Karpas-422 (cell line): ENCODE results near the gene PTH2R. TPM values are rescaled to one million over a fixed set of nuclear protein-coding genes. Genes with fewer than 3 reads are reported as not detected.
"Not testable (repeated sequence)": the region's sequence is repeated elsewhere in the genome, so short reads cannot be mapped to it uniquely, and the experiment has no call there.

Experiments
- DNase-seq: peaks from one replicate; pipeline ENCODE4 v3.0.0-alpha.2; 2015
- H2AFZ ChIP-seq: fragments of 200-600 bp; sonication (generic); 2 replicates; pipeline ENCODE4 v1.6.1; 2014; ENCODE audit warnings: antibody characterized with exemption, low read length, mixed read lengths
- H3K27ac ChIP-seq: fragments of 200-600 bp; sonication (generic); 2 replicates; pipeline ENCODE4 v1.5.1; 2014; ENCODE audit warnings: mild to moderate bottlenecking, low read length, moderate library complexity
- H3K27me3 ChIP-seq: fragments of 200-600 bp; sonication (generic); 2 replicates; pipeline ENCODE4 v1.6.1; 2014; ENCODE audit warnings: low read length, mixed read lengths
- H3K36me3 ChIP-seq: fragments of 200-600 bp; sonication (generic); 2 replicates; pipeline ENCODE4 v1.6.1; 2014; ENCODE audit warnings: low read length, mixed read lengths; ENCODE audit not compliant: insufficient read depth
- H3K4me1 ChIP-seq: fragments of 200-600 bp; sonication (generic); 2 replicates; pipeline ENCODE4 v1.6.1; 2014; ENCODE audit warnings: mild to moderate bottlenecking, low read length, mixed read lengths
- H3K4me2 ChIP-seq: fragments of 200-600 bp; sonication (generic); 2 replicates; pipeline ENCODE4 v1.6.1; 2014; ENCODE audit warnings: low read length, low read depth, mild to moderate bottlenecking; ENCODE audit not compliant: poor library complexity, severe bottlenecking
- H3K4me3 ChIP-seq: fragments of 200-600 bp; sonication (generic); 2 replicates; pipeline ENCODE4 v1.5.1; 2014; ENCODE audit warnings: mild to moderate bottlenecking, antibody characterized with exemption, low read length, mixed read lengths
- H3K79me2 ChIP-seq: fragments of 200-600 bp; sonication (generic); 2 replicates; pipeline ENCODE4 v1.6.1; 2014; ENCODE audit warnings: mild to moderate bottlenecking, low read length, mixed read lengths
- H3K9ac ChIP-seq: fragments of 200-600 bp; sonication (generic); 2 replicates; pipeline ENCODE4 v1.6.0; 2014; ENCODE audit warnings: low read length
- H3K9me2 ChIP-seq: fragments of 200-600 bp; sonication (generic), shearing (Covaris generic); replicated peaks from 2 replicates; pipeline ENCODE4 v1.6.0; 2014; ENCODE audit warnings: mild to moderate bottlenecking, low read length, moderate library complexity; ENCODE audit not compliant: insufficient read depth
- H3K9me3 ChIP-seq: fragments of 300-700, 200-600 bp; sonication (generic); 2 replicates; pipeline ENCODE4 v1.6.1; 2014; ENCODE audit warnings: low read length, mixed read lengths
- H4K20me1 ChIP-seq: fragments of 200-600 bp; sonication (generic); 2 replicates; pipeline ENCODE4 v1.6.1; 2014; ENCODE audit warnings: mild to moderate bottlenecking, antibody characterized with exemption, low read length, low read depth; ENCODE audit not compliant: insufficient read depth
- total RNA-seq: library from RNA; depleted of rRNA; stranded (reverse); fragments of >200 nt; shearing (Covaris generic); gene quantifications from 2 replicates; pipeline ENCODE4 v1.2.3, GENCODE V29; 2014; ENCODE audit warnings: low replicate concordance

Gene PTH2R
- total RNA-seq, 1 experiment from 2014 or later: 0.22 TPM

DNA sequence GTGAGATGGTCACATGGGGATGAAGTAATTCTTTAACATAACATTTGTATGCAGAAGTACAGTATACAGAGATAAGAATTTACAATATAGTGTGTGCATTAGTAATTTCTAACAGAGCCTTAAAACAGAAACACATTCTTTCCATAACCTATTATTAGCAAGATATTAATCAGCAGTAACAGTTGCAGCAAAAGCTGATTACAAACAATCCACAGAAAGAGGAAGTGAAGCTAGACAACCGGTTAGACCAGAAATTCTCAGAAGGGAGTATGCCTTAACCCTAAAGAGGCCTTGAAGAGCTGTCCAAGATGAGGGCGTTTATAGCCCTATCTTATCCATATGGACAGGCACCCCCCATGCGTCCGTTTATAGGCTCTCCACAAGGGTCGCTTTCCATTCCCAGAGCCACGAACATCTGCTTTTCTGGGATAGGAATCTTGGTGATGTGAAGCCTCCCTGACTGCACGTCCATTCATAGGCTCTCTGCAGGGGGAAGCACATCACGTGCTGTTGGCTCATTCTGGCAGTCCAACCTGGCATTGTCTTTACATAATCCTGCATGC is 75.9 kb downstream of the PTH2R start:
- not testable (repeated sequence) for H3K27ac ChIP-seq, H2AFZ ChIP-seq, H3K27me3 ChIP-seq, H3K9me2 ChIP-seq, H4K20me1 ChIP-seq, H3K9me3 ChIP-seq, H3K4me3 ChIP-seq, DNase-seq, H3K36me3 ChIP-seq, H3K9ac ChIP-seq, H3K4me1 ChIP-seq, H3K79me2 ChIP-seq, H3K4me2 ChIP-seq

DNA sequence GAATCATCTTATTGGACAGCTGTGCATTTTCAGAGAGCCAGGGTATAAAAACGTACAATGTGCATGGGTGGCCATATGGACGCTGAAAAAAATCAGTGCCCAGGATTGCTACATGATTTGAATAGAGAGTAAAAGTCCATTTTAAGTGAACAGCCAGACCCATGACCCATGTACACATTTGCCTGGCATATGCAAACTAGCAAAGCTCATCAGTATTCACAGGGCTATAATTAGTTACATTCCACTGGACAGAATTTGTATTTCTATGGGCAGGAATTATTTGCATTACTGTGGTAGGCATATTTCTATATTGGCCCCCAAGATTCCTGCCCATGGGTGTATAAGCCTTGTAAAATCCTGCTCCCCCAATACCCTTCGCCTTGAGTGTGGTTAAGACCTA is 78.8 kb downstream of the PTH2R start:
- Histone ChIP-seq H3K9ac (no peak overlapping the region), H4K20me1 (no peaks in the 10 kb centered on the region), H3K4me1 (no peaks in the 10 kb centered on the region), H2AFZ (no peak overlapping the region), H3K27ac (no peak overlapping the region), H3K4me2 (no peak overlapping the region), H3K4me3 (no peak overlapping the region), H3K36me3 (no peaks in the 10 kb centered on the region), H3K79me2 (no peaks in the 10 kb centered on the region), H3K27me3 (0 out of 2 replicates have a peak, but pooled peaks cover 2% of the 10 kb centered on the region), H3K9me2 (no peaks in the 10 kb centered on the region), H3K9me3 (no peaks in the 10 kb centered on the region)
- no peak for DNase-seq

DNA sequence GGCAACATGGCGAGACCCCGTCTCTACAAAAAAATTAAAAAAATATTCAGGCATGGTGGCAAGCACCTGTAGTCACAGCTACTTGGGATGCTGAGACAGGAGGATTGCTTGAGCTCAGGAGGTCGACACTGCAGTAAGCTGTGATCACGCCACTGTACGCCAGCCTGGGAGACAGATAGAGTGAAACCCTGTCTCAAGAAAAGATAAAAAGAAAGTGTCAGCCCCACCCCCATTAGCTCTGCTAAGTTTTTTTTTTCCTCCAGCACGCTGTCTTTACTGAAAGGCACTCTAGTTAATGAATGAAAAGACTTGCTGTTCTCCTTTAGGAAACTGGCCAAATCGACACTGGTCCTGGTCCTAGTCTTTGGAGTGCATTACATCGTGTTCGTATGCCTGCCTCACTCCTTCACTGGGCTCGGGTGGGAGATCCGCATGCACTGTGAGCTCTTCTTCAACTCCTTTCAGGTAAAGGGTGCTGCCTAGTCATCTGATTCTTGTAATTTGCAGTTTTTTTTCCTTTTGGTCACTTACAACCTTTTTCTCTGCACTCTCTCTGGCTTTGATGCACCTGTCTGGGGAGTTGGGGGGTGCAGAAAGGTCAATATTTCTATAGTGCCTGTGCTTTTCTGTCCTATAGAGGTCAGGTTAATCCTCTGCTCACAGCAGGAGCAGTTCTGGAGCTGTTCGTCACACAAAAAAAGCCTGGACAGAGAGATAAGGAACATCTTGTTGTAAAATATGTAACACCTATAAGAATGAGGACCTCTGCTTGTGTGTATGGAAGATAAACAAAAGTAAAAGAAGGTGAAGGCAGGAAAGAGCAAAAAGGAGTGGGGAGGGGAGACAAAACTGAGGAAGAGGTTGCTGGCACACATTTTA is 82.3 kb downstream of the PTH2R start:
- Histone ChIP-seq H2AFZ (no peak overlapping the region), H4K20me1 (no peaks in the 10 kb centered on the region), H3K27ac (no peak overlapping the region), H3K4me2 (no peak overlapping the region), H3K9me3 (no peaks in the 10 kb centered on the region), H3K27me3 (0 out of 2 replicates have a peak, but pooled peaks cover 2% of the 10 kb centered on the region), H3K4me1 (no peaks in the 10 kb centered on the region), H3K79me2 (no peaks in the 10 kb centered on the region), H3K36me3 (no peaks in the 10 kb centered on the region), H3K9ac (no peak overlapping the region), H3K9me2 (no peaks in the 10 kb centered on the region), H3K4me3 (no peak overlapping the region)
- no peak for DNase-seq

DNA sequence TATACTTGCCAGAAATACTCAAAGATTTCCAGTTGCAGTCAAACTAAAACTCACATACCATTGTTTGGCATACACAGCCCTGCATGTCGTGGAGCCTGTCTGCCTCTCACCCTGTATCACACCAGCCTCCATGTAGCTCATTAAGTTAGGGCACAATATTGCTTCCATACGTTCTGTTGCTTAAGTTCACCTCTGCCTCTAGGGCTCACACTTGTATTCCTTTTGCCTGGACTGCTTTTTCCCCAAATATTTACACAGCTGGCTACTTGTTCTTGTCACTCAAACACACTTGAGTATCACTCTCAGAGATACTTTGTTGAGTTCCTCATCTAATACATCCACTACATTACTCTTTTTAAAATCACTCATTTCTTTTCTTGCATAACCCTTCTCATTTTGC is 83.1 kb downstream of the PTH2R start:
- H3K9ac ChIP-seq: no peak overlapping the region
- no peak overlapping the region for H3K27ac ChIP-seq
- no peaks in the 10 kb centered on the region for H3K4me1 ChIP-seq
- no peak overlapping the region for H2AFZ ChIP-seq
- H3K27me3 ChIP-seq: 0 out of 2 replicates have a peak, but pooled peaks cover 2% of the 10 kb centered on the region
- no peaks in the 10 kb centered on the region for H4K20me1 ChIP-seq
- no peaks in the 10 kb centered on the region for H3K9me3 ChIP-seq
- H3K36me3 ChIP-seq: no peaks in the 10 kb centered on the region
- no peak for DNase-seq
- no peaks in the 10 kb centered on the region for H3K79me2 ChIP-seq
- no peaks in the 10 kb centered on the region for H3K9me2 ChIP-seq
- H3K4me2 ChIP-seq: no peak overlapping the region
- H3K4me3 ChIP-seq: no peak overlapping the region

DNA sequence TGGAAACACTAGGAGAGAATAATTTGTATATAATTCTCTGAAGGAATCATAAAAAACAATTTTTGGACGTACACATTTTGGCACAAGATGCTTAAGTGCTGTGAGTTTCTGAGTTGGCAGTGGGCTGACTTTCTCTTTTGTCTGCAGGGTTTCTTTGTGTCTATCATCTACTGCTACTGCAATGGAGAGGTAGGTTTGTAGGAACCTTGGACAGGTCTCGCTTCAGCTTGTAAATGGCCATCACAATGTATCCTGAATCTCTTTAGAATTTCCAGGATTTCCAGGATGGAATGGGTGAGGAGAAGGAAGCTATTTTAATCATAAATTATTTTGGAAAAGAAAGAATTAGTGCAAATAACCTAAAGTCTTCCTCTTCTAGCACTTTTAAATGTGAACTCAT is 83.9 kb downstream of the PTH2R start:
- Histone ChIP-seq H3K79me2 (no peaks in the 10 kb centered on the region), H3K9me2 (no peaks in the 10 kb centered on the region), H3K36me3 (no peaks in the 10 kb centered on the region), H3K4me1 (no peaks in the 10 kb centered on the region), H3K9ac (no peak overlapping the region), H3K27ac (no peak overlapping the region), H3K4me2 (no peak overlapping the region), H2AFZ (no peak overlapping the region), H4K20me1 (no peaks in the 10 kb centered on the region), H3K27me3 (0 out of 2 replicates have a peak, but pooled peaks cover 2% of the 10 kb centered on the region), H3K4me3 (no peak overlapping the region), H3K9me3 (no peaks in the 10 kb centered on the region)
- DNase-seq: no peak

DNA sequence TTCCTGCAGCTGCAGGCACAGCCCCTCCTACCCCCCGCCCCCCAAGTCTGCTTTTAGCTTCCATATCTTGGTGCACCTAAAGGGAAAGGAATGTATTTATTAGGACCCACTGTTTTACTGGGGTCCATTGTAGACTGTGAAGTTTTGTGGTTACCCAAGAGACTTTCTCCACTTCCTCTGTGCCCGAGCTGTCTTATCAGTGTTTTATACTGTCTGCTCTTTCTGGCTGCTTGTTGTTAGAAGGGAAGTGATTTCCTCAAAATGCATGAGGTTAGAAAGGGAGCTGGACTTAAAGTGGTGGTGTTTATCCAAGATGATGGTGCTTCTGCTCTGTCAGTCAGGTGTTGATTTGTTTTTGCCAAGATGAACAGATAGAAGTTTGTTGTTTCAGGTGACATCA is 85.0 kb downstream of the PTH2R start:
- no peaks in the 10 kb centered on the region for H3K4me1 ChIP-seq
- 0 out of 2 replicates have a peak, but pooled peaks cover under 1% of the 10 kb centered on the region for H3K27me3 ChIP-seq
- no peak overlapping the region for H2AFZ ChIP-seq
- H3K9me3 ChIP-seq: no peaks in the 10 kb centered on the region
- H3K4me3 ChIP-seq: no peak overlapping the region
- no peak for DNase-seq
- no peaks in the 10 kb centered on the region for H4K20me1 ChIP-seq
- H3K79me2 ChIP-seq: no peaks in the 10 kb centered on the region
- H3K9ac ChIP-seq: no peak overlapping the region
- H3K36me3 ChIP-seq: no peaks in the 10 kb centered on the region
- H3K9me2 ChIP-seq: no peaks in the 10 kb centered on the region
- no peak overlapping the region for H3K27ac ChIP-seq
- no peak overlapping the region for H3K4me2 ChIP-seq

DNA sequence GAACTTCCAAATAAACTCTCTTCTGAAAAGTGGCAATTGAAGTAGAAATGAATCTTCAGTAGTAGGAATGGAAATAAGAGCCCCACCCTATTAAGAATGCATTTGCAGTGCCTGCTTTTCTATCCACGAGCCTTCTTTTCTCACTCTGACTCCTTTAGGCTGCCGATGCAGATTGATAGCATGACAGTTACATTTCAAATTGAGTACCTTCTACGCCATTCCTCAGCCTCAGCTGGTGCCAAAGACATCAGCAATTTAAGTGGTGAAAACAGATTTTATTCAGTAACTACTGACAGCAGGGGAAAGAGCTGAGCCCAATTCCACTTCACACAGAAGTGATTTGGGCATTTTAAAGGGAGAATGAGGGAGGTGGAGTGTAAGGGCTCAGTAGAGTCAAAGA is 85.5 kb downstream of the PTH2R start:
- Histone ChIP-seq H2AFZ (no peak overlapping the region), H3K4me2 (no peak overlapping the region), H3K36me3 (no peaks in the 10 kb centered on the region), H3K4me1 (no peaks in the 10 kb centered on the region), H3K27ac (no peak overlapping the region), H3K79me2 (no peaks in the 10 kb centered on the region), H3K4me3 (no peak overlapping the region), H3K9ac (no peak overlapping the region), H3K27me3 (no peaks in the 10 kb centered on the region), H3K9me2 (no peaks in the 10 kb centered on the region), H4K20me1 (no peaks in the 10 kb centered on the region), H3K9me3 (no peaks in the 10 kb centered on the region)
- no peak for DNase-seq

DNA sequence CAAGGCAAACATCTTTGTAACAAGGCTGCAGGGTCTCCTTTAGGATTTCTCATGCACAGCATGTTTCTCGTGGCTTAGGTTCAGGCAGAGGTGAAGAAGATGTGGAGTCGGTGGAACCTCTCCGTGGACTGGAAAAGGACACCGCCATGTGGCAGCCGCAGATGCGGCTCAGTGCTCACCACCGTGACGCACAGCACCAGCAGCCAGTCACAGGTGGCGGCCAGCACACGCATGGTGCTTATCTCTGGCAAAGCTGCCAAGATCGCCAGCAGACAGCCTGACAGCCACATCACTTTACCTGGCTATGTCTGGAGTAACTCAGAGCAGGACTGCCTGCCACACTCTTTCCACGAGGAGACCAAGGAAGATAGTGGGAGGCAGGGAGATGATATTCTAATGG is 86.6 kb downstream of the PTH2R start:
- no peak overlapping the region for H3K27ac ChIP-seq
- no peaks in the 10 kb centered on the region for H3K9me3 ChIP-seq
- H2AFZ ChIP-seq: no peak overlapping the region
- H3K27me3 ChIP-seq: no peaks in the 10 kb centered on the region
- no peak for DNase-seq
- H3K4me2 ChIP-seq: no peak overlapping the region
- no peaks in the 10 kb centered on the region for H3K4me1 ChIP-seq
- no peak overlapping the region for H3K4me3 ChIP-seq
- H3K79me2 ChIP-seq: no peaks in the 10 kb centered on the region
- no peak overlapping the region for H3K9ac ChIP-seq
- no peaks in the 10 kb centered on the region for H3K36me3 ChIP-seq
- H3K9me2 ChIP-seq: no peaks in the 10 kb centered on the region
- H4K20me1 ChIP-seq: no peaks in the 10 kb centered on the region
